PFSK-1 (cell line): ENCODE measurements around the gene STK26.

Experiments
- POLR2AphosphoS5 ChIP-seq: IDR thresholded peaks from 2 replicates; pipeline ENCODE4 v1.6.1; 2012; ENCODE audit warnings: low read depth, mild to moderate bottlenecking, control low read depth, low read length, moderate library complexity
- TAF1 ChIP-seq: IDR thresholded peaks from 2 replicates; pipeline ENCODE4 v1.6.1; 2012; ENCODE audit warnings: low read length, control low read depth, borderline replicate concordance; ENCODE audit not compliant: insufficient read depth
- TF ChIP-seq, protein P1 (sequence below), 2 experiments: IDR thresholded peaks; 2 replicates each; pipeline versions ENCODE4 v1.6.1 to v1.8.0; 2011 to 2012; ENCODE audit warnings: low read depth in 2 of 2, low read length in 2 of 2, control low read depth in 1 of 2, inconsistent platforms in 1 of 2, mild to moderate bottlenecking in 1 of 2, moderate library complexity in 1 of 2; ENCODE audit not compliant: insufficient read depth in 1 of 2

- no peak for TF ChIP-seq TAF1
- TF ChIP-seq, protein P1, sequence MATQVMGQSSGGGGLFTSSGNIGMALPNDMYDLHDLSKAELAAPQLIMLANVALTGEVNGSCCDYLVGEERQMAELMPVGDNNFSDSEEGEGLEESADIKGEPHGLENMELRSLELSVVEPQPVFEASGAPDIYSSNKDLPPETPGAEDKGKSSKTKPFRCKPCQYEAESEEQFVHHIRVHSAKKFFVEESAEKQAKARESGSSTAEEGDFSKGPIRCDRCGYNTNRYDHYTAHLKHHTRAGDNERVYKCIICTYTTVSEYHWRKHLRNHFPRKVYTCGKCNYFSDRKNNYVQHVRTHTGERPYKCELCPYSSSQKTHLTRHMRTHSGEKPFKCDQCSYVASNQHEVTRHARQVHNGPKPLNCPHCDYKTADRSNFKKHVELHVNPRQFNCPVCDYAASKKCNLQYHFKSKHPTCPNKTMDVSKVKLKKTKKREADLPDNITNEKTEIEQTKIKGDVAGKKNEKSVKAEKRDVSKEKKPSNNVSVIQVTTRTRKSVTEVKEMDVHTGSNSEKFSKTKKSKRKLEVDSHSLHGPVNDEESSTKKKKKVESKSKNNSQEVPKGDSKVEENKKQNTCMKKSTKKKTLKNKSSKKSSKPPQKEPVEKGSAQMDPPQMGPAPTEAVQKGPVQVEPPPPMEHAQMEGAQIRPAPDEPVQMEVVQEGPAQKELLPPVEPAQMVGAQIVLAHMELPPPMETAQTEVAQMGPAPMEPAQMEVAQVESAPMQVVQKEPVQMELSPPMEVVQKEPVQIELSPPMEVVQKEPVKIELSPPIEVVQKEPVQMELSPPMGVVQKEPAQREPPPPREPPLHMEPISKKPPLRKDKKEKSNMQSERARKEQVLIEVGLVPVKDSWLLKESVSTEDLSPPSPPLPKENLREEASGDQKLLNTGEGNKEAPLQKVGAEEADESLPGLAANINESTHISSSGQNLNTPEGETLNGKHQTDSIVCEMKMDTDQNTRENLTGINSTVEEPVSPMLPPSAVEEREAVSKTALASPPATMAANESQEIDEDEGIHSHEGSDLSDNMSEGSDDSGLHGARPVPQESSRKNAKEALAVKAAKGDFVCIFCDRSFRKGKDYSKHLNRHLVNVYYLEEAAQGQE (IDR thresholded peaks at IDR 0.05; ENCODE audit: insufficient read depth in 1 of 2, low read depth in 2 of 2, low read length in 2 of 2) = no peak
- no peak for TF ChIP-seq POLR2AphosphoS5
Measured at GRCh38 chrX:132101799-132102198, 78.7 kb downstream of the STK26 start.
